GM19240 (cell line): ENCODE results near the gene CD59.

Experiments
- DNase-seq: peaks from one replicate; pipeline ENCODE4 v3.0.0; 2011; ENCODE audit warnings: low spot score; ENCODE audit not compliant: insufficient read length

Gene CD59

GRCh38 chr11:33736148-33736812, at the start of gene CD59:
Gene CD59 (minus strand): TSS chr11:33736423. CDS start chr11:33722445, 13,978 bp downstream.
- peak; percentile 13 for DNase-seq

- no peak for DNase-seq
Measured at GRCh38 chr11:33785609-33786008, 49.4 kb upstream of the CD59 start.

- DNase-seq, result no peak
Measured at GRCh38 chr11:33779849-33780528, 43.8 kb upstream of the CD59 start.

GRCh38 chr11:33778675-33779074, 42.5 kb upstream of the CD59 start:
- DNase-seq, result no peak

GRCh38 chr11:33777906-33778305, 41.7 kb upstream of the CD59 start:
- no peak for DNase-seq

GRCh38 chr11:33775832-33776470, 39.7 kb upstream of the CD59 start:
- DNase-seq, result no peak

- no peak for DNase-seq
Measured at GRCh38 chr11:33775467-33775807, 39.2 kb upstream of the CD59 start.

GRCh38 chr11:33774736-33775466, 38.7 kb upstream of the CD59 start:
- DNase-seq, result no peak

- DNase-seq, result peak; percentile 53
Measured at GRCh38 chr11:33773987-33774735, 37.9 kb upstream of the CD59 start, which contains the start of gene FBXO3. Gene FBXO3 (minus strand): TSS chr11:33774520. CDS start chr11:33774497, 23 bp downstream.

- no peak for DNase-seq
Measured at GRCh38 chr11:33773404-33773986, 37.3 kb upstream of the CD59 start.

- no peak for DNase-seq
Measured at GRCh38 chr11:33772870-33773269, 36.6 kb upstream of the CD59 start.

GRCh38 chr11:33772300-33772699, 36.1 kb upstream of the CD59 start:
- no peak for DNase-seq

GRCh38 chr11:33770236-33770635, 34.0 kb upstream of the CD59 start:
- DNase-seq, result no peak

GRCh38 chr11:33769542-33769941, 33.3 kb upstream of the CD59 start:
- no peak for DNase-seq

- DNase-seq, result no peak
Measured at GRCh38 chr11:33767624-33768023, 31.4 kb upstream of the CD59 start.

- no peak for DNase-seq
Measured at GRCh38 chr11:33766085-33766484, 29.9 kb upstream of the CD59 start.

- peak; percentile 31 for DNase-seq
Measured at GRCh38 chr11:33761471-33761870, 25.2 kb upstream of the CD59 start.

GRCh38 chr11:33753304-33753967, 17.2 kb upstream of the CD59 start:
- no peak for DNase-seq

GRCh38 chr11:33751878-33752277, 15.7 kb upstream of the CD59 start:
- no peak for DNase-seq

- DNase-seq, result no peak
Measured at GRCh38 chr11:33747979-33748378, 11.8 kb upstream of the CD59 start.
